GM20000 (cell line): ENCODE results near the gene PIGK.
A peak's percentile ranks its signal among the peaks of the same experiment; 100 is the strongest.
"Not testable (repeated sequence)": the region's sequence is repeated elsewhere in the genome, so short reads cannot be mapped to it uniquely, and the experiment has no call there.

Experiments used
- DNase-seq: peaks from one replicate; pipeline ENCODE4 v3.0.0; 2012; ENCODE audit warnings: low spot score
- CTCF ChIP-seq: IDR thresholded peaks from 2 replicates; pipeline ENCODE4 v1.5.1; 2012; ENCODE audit warnings: mild to moderate bottlenecking, control low read depth; ENCODE audit errors: extremely low read depth, missing control alignments

The PIGK gene

GRCh38 chr1:77170687-77171086 is 48.5 kb downstream of the PIGK start:
- no peak for TF ChIP-seq CTCF
- DNase-seq, result no peak

GRCh38 chr1:77168358-77168757 is 50.9 kb downstream of the PIGK start:
- no peak for DNase-seq
- TF ChIP-seq CTCF, result no peak

GRCh38 chr1:77164434-77164944 is 54.7 kb downstream of the PIGK start:
- TF ChIP-seq CTCF, result no peak
- no peak for DNase-seq

- DNase-seq, result not testable (repeated sequence)
These were observed 59.5 kb downstream of the PIGK start for GRCh38 chr1:77159706-77160105.

GRCh38 chr1:77156214-77156613 is 63.0 kb downstream of the PIGK start:
- TF ChIP-seq CTCF, result no peak

GRCh38 chr1:77146270-77146669 is 73.0 kb downstream of the PIGK start:
- TF ChIP-seq CTCF, result no peak
- DNase-seq, result no peak

More at GRCh38 chr1:77156214-77156613, 63.0 kb downstream of the PIGK start:
- DNase-seq, result no peak

- TF ChIP-seq CTCF, result no peak
- peak; percentile 5 for DNase-seq
These were observed 75.6 kb downstream of the PIGK start for GRCh38 chr1:77143529-77144121.

- TF ChIP-seq CTCF, result no peak
- DNase-seq, result no peak
These were observed 79.8 kb downstream of the PIGK start for GRCh38 chr1:77139389-77139788.
